HL-60 (cell line): ENCODE results near the gene CLEC4A.
"Not testable (repeated sequence)": the region's sequence is repeated elsewhere in the genome, so short reads cannot be mapped to it uniquely, and the experiment has no call there.

ENCODE experiments used
- DNase-seq, 2 experiments: peaks; one replicate each; pipeline ENCODE4 v3.0.0-alpha.2; 2010 to 2020; ENCODE audit warnings: low read depth in 1 of 2, low spot score in 1 of 2
- H3K27ac ChIP-seq: fragments of 250-450 bp; sonication (Bioruptor Pico); replicated peaks from 2 replicates; pipeline ENCODE4 v1.5.1; 2020; ENCODE audit warnings: mild to moderate bottlenecking, moderate library complexity
- H3K27me3 ChIP-seq: fragments of 250-450 bp; sonication (Bioruptor Pico); 2 replicates; pipeline ENCODE4 v1.5.1; 2021; ENCODE audit warnings: mild to moderate bottlenecking, moderate library complexity; ENCODE audit not compliant: insufficient read depth, poor library complexity, severe bottlenecking
- H3K4me3 ChIP-seq: replicated peaks from 2 replicates; pipeline ENCODE4 v1.5.1; 2011; ENCODE audit warnings: mild to moderate bottlenecking, control low read depth, low read length; ENCODE audit not compliant: insufficient read depth
- CTCF ChIP-seq: IDR thresholded peaks from one replicate; pipeline ENCODE4 v1.5.1; 2011; ENCODE audit warnings: low read length, control low read depth, inconsistent platforms; ENCODE audit not compliant: insufficient read depth
- GABPA ChIP-seq: IDR thresholded peaks from 2 replicates; pipeline ENCODE4 v1.6.1; 2012; ENCODE audit warnings: low read depth
- POLR2AphosphoS5 ChIP-seq: IDR thresholded peaks from 2 replicates; pipeline ENCODE4 v1.6.1; 2012; ENCODE audit warnings: low read depth
- REST ChIP-seq: IDR thresholded peaks from 2 replicates; pipeline ENCODE4 v1.6.1; 2012; ENCODE audit warnings: low read depth; ENCODE audit not compliant: insufficient replicate concordance
- SPI1 ChIP-seq: IDR thresholded peaks from 2 replicates; pipeline ENCODE4 v1.6.1; 2012; ENCODE audit warnings: low read depth, mild to moderate bottlenecking, borderline replicate concordance

CLEC4A gene

GRCh38 chr12:8157484-8158198 lies 34.2 kb downstream of the CLEC4A start:
- no peak for DNase-seq
- no peak overlapping the region for H3K4me3 ChIP-seq
- peak overlapping the region; percentile 64 for H3K27ac ChIP-seq
- TF ChIP-seq REST (no peak), GABPA (no peak), CTCF (no peak), SPI1 (no peak), POLR2AphosphoS5 (no peak)
- no peaks in the 10 kb centered on the region for H3K27me3 ChIP-seq

- DNase-seq, H3K27ac ChIP-seq, H3K4me3 ChIP-seq, H3K27me3 ChIP-seq: not testable (repeated sequence)
Observed at GRCh38 chr12:8172911-8173310, 49.5 kb downstream of the CLEC4A start.

GRCh38 chr12:8179989-8180585 lies 56.7 kb downstream of the CLEC4A start:
- peak overlapping the region; percentile 33; the same call in 1 of the 2 replicates for H3K27ac ChIP-seq
- not testable (repeated sequence) for H3K27me3 ChIP-seq
- H3K4me3 ChIP-seq: peak overlapping the region; percentile 60
- TF ChIP-seq CTCF: peak; percentile 15
- peak; percentile 29 to 71 for DNase-seq

GRCh38 chr12:8181271-8181670 lies 57.9 kb downstream of the CLEC4A start:
- H3K27me3 ChIP-seq, DNase-seq, H3K27ac ChIP-seq, H3K4me3 ChIP-seq: not testable (repeated sequence)

- H3K27me3 ChIP-seq, H3K4me3 ChIP-seq, H3K27ac ChIP-seq, DNase-seq: not testable (repeated sequence)
Observed at GRCh38 chr12:8182923-8183322, 59.5 kb downstream of the CLEC4A start.

GRCh38 chr12:8183346-8183745 lies 59.9 kb downstream of the CLEC4A start:
- DNase-seq, H3K27me3 ChIP-seq, H3K4me3 ChIP-seq, H3K27ac ChIP-seq: not testable (repeated sequence)

GRCh38 chr12:8184206-8184605 lies 60.8 kb downstream of the CLEC4A start:
- DNase-seq: not testable (repeated sequence)

GRCh38 chr12:8188088-8188487 lies 64.7 kb downstream of the CLEC4A start:
- H3K27ac ChIP-seq, DNase-seq, H3K27me3 ChIP-seq, H3K4me3 ChIP-seq: not testable (repeated sequence)

More at GRCh38 chr12:8184206-8184605, 60.8 kb downstream of the CLEC4A start:
- H3K4me3 ChIP-seq, H3K27me3 ChIP-seq, H3K27ac ChIP-seq: not testable (repeated sequence)
